ENCODE measurements around the gene TECPR2.

TECPR2 gene

DNA sequence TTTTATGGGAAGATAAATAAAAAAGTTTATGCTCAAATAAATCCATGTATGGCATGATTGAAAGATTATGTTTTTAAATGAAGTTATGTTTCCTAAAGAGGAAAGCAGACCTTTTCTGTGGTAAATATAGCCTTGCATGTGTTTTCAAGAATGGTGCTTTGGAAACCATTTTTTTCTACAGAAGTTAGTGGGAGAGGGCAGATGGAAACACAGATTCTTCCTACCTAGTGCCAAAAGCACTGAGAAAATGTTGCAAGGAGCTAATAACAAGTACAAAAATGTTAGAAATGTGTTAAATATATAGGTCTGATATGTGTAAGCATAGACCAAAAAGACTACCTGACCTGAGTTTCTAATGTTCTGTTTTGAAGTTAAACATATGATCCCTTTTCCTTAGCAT is 24.3 kb downstream of the TECPR2 start:
- DNase-seq (ENCODE audit: low read depth) = no peak
- TF ChIP-seq, protein P1, sequence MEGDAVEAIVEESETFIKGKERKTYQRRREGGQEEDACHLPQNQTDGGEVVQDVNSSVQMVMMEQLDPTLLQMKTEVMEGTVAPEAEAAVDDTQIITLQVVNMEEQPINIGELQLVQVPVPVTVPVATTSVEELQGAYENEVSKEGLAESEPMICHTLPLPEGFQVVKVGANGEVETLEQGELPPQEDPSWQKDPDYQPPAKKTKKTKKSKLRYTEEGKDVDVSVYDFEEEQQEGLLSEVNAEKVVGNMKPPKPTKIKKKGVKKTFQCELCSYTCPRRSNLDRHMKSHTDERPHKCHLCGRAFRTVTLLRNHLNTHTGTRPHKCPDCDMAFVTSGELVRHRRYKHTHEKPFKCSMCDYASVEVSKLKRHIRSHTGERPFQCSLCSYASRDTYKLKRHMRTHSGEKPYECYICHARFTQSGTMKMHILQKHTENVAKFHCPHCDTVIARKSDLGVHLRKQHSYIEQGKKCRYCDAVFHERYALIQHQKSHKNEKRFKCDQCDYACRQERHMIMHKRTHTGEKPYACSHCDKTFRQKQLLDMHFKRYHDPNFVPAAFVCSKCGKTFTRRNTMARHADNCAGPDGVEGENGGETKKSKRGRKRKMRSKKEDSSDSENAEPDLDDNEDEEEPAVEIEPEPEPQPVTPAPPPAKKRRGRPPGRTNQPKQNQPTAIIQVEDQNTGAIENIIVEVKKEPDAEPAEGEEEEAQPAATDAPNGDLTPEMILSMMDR (IDR thresholded peaks at IDR 0.05; ENCODE audit: low read depth, low read length, missing control alignments) = no peak
- no peak overlapping the region for H3K4me3 ChIP-seq (ENCODE audit: low read depth, low read length)
- in situ Hi-C loops (cut with HindIII; ENCODE audit: low sequenced_read_pairs) = no loop called here

DNA sequence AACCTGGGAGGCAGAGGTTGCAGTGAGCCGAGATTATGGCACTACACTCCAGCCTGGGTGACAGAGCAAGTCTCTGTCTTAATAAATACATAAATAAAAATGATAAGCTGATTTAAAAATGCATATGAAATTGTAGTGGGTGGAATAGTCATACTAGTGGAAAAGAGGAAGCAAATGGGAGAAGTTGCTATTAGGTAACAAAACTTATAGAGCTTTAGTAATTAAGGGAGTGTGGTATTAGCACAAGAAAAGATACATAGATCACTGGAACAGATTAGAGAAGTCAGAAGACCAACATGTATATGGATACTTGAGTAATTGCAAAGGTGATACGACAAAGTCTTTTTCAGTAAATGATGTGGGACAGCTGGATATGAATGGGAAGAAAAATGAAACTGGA is 26.5 kb downstream of the TECPR2 start:
- no peak for DNase-seq (ENCODE audit: low read depth)
- no peak overlapping the region for H3K4me3 ChIP-seq (ENCODE audit: low read depth, low read length)
- TF ChIP-seq, protein P1 (IDR thresholded peaks at IDR 0.05; ENCODE audit: low read depth, low read length, missing control alignments) = no peak

DNA sequence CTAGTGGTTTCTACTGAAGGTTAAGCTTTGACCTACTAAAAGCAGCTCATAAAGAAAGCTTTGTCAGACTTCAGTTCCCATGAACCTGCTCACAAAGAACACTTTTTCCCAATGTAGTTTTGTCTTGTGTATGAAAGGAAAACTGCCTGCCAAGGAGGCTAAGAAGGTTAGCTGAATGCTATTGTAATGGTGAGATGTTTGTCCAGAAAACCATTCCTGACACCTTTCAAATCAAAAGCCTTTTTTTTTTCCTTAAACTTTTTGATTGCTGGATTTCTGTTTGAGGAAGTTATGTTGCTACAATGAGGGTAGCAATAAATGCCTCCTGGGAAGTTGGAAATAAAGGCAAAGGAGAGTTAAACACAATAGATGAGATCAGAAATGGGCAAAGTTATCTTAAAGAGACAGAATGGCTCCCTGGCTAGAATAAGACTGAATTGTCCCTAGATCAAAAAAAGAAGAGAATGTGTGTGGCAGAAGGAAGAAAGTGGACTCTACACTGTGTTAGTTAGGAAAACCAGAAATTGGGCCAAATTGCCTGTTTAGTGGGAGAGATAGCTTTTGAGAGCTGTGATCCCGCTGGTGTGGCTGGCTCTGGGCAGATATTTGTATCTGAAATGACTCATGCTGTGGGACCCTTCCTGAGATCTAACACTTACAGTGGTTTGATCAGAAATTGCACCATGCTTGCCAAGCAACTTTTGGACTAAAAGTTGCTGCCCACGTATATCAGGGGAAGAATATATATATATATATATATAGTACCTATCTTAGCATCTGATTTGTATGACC is 27.5 kb downstream of the TECPR2 start:
- H3K4me3 ChIP-seq (ENCODE audit: low read depth, low read length) = no peak overlapping the region
- in situ Hi-C loops (cut with HindIII; ENCODE audit: low sequenced_read_pairs) = no loop called here
- peak; percentile 32 for DNase-seq (ENCODE audit: low read depth)
- TF ChIP-seq, protein P1 (IDR thresholded peaks at IDR 0.05; ENCODE audit: low read depth, low read length, missing control alignments) = no peak

More for the DNA sequence above, 26.5 kb downstream of the TECPR2 start:
- in situ Hi-C loops (cut with HindIII; ENCODE audit: low sequenced_read_pairs) = no loop called here

DNA sequence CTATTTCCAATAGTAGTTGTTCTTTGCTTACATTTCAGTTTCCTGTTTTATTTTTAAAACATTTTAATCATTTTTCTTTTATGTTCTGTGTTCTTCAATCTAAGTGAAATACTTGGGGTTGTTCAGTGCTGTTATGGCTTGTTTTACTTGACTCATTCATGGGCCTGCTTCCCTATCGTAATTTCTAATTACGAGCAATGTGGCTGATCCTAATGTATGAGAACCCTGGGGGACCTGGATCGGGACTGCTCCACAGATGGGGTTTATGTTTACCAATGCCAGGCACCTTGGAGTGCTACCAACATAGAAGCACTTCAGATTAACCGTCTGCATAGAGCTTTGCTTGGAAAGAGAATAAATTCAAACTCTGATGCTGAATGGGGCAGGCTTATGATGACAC is 29.8 kb downstream of the TECPR2 start:
- TF ChIP-seq, protein P1 (IDR thresholded peaks at IDR 0.05; ENCODE audit: low read depth, low read length, missing control alignments) = no peak
- H3K4me3 ChIP-seq (ENCODE audit: low read depth, low read length) = no peak overlapping the region
- in situ Hi-C loops (cut with HindIII; ENCODE audit: low sequenced_read_pairs) = no loop called here
- DNase-seq (ENCODE audit: low read depth) = no peak

DNA sequence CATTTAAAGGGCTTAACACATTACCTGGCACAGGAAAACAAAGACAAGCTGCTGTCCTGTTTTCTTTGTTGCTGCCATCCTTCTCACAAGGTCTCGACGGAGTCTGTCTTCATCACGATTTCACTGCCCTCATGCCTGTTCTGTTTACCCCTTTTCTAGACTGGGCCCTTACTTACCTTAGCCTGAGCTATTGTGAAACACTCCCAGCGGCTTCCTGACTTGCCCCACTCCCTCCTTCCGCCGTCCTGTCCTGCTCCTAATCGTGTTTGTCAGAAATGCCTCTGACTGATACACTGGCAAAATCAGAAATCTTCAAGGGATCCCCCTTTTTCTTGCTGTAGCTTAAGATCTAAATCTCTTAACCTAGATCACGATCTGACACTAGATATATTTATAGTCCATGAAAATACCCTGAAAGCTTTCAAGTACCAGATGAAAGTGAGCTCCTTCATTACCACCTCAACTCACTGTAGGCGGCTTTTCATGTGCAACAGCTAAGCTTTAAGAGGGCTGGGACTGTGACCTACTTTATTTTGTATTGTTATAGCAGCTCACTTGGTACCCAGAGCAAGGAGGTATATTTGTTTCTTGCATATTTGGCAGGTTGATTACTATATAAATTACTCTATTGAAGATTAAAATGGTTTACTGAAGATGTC is 32.1 kb downstream of the TECPR2 start:
- TF ChIP-seq, protein P1 (IDR thresholded peaks at IDR 0.05; ENCODE audit: low read depth, low read length, missing control alignments) = no peak
- in situ Hi-C loops (cut with HindIII; ENCODE audit: low sequenced_read_pairs) = no loop called here
- DNase-seq (ENCODE audit: low read depth) = no peak
- H3K4me3 ChIP-seq (ENCODE audit: low read depth, low read length) = no peak overlapping the region

DNA sequence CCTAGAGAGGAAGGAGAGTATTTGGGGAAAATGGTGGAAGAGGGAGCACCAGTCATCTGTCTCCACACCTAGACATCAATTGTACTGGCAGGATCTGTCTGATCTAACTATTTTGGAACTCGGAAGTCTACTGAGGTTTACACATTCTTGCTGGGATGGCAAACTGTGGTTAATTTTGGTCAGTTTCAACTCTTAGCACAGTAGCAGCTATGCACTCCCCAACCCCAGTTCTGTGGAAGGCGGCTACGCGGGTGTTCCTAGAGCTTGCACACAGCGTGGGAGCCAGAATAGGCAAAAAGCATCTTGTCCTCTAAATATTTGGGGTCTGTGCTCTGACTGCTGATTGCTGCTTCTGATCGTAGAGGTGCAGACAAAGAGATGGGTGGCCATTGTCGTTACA is 33.8 kb downstream of the TECPR2 start:
- DNase-seq (ENCODE audit: low read depth) = no peak
- no peak overlapping the region for H3K4me3 ChIP-seq (ENCODE audit: low read depth, low read length)
- TF ChIP-seq, protein P1 (IDR thresholded peaks at IDR 0.05; ENCODE audit: low read depth, low read length, missing control alignments) = no peak
- in situ Hi-C loops (cut with HindIII; ENCODE audit: low sequenced_read_pairs) = no loop called here

Measured in astrocyte of the cerebellum (primary cell).